ENCODE measurements around the gene TMEM43.

TMEM43 gene

DNA sequence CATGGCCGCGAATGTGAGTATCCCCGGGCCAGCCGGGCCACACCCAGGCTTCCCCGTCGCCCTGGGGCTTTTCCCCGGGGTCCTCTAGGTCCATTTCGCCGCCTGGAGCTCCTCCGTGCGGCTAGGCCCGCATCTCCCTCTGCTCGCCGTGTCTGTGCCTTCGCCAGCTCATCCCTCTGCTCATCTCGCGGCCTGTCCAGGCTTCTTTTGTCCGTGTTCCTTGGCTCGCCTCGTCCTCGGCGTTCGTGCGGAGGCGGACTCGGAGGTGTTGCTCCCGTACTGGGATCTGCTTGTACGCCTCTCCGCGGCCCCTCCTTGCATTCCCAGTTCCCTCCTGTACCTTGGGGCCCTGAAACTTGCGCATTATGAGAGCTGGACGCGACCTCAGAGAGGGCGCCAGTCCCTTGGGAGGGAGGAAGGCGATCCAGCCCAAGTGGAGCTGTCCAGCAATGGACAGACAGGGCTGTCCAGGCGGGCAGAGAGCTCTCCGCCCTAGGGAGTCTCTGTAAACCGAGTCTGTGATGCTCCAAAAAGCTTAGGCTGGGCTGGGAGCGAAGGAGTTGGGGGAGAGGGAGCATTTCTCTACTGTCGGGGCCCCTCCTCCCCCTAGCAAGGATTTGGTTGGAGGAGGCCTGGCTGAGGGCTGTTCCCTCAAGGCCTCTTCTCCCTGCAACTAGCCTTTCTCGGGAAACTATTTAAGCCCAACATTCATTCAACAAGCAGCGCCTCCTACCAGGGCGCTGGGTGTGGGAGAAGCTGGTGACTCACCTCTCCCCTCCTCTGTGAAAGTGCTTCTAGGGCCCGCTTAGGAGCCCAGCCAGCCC, 553 bp downstream of the TMEM43 start (continued):
- no peak for TF ChIP-seq ZNF654 (tag by site-specific recombination; IDR thresholded peaks at IDR 0.05; ENCODE audit: low read depth)
- TF ChIP-seq KLF1 (tag by site-specific recombination; IDR thresholded peaks at IDR 0.05): no peak
- no peak for TF ChIP-seq ZNF544 (tag by site-specific recombination; IDR thresholded peaks at IDR 0.05)
- peak; percentile 20; the same call in 1 of the 2 replicates for TF ChIP-seq ZNF24 (tag by site-specific recombination; IDR thresholded peaks at IDR 0.05)
- peak; percentile 81 for TF ChIP-seq KLF9 (tag by site-specific recombination; IDR thresholded peaks at IDR 0.05; ENCODE audit: low read depth)
- TF ChIP-seq ZBTB7A (tag by site-specific recombination; IDR thresholded peaks at IDR 0.05; ENCODE audit: low read depth): 0 out of 2 replicates have a peak, but pooled peaks have one; percentile 44
- TF ChIP-seq ZNF175 (tag by site-specific recombination; IDR thresholded peaks at IDR 0.05): no peak
- TF ChIP-seq ZNF398 (tag by site-specific recombination; IDR thresholded peaks at IDR 0.05): peak; percentile 82
- TF ChIP-seq ZNF510 (tag by site-specific recombination; IDR thresholded peaks at IDR 0.05; ENCODE audit: insufficient replicate concordance): no peak
- TF ChIP-seq, protein P1, sequence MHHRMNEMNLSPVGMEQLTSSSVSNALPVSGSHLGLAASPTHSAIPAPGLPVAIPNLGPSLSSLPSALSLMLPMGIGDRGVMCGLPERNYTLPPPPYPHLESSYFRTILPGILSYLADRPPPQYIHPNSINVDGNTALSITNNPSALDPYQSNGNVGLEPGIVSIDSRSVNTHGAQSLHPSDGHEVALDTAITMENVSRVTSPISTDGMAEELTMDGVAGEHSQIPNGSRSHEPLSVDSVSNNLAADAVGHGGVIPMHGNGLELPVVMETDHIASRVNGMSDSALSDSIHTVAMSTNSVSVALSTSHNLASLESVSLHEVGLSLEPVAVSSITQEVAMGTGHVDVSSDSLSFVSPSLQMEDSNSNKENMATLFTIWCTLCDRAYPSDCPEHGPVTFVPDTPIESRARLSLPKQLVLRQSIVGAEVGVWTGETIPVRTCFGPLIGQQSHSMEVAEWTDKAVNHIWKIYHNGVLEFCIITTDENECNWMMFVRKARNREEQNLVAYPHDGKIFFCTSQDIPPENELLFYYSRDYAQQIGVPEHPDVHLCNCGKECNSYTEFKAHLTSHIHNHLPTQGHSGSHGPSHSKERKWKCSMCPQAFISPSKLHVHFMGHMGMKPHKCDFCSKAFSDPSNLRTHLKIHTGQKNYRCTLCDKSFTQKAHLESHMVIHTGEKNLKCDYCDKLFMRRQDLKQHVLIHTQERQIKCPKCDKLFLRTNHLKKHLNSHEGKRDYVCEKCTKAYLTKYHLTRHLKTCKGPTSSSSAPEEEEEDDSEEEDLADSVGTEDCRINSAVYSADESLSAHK (tag by site-specific recombination; IDR thresholded peaks at IDR 0.05): 0 out of 2 replicates have a peak, but pooled peaks have one; percentile 53
- TF ChIP-seq ZNF513 (tag by site-specific recombination; IDR thresholded peaks at IDR 0.05): no peak
- peak; percentile 70 for TF ChIP-seq ZFHX2 (tag by site-specific recombination; conservative IDR thresholded peaks at IDR 0.05)
- TF ChIP-seq ZNF777 (tag by site-specific recombination; IDR thresholded peaks at IDR 0.05; ENCODE audit: borderline replicate concordance): 0 out of 2 replicates have a peak, but pooled peaks have one; percentile 36
- TF ChIP-seq ZNF280D (tag by site-specific recombination; IDR thresholded peaks at IDR 0.05): no peak
- no peak; the same call in 1 of the 2 replicates for TF ChIP-seq SP3 (tag by site-specific recombination; IDR thresholded peaks at IDR 0.05)
- no peak for TF ChIP-seq ZNF776 (tag by site-specific recombination; IDR thresholded peaks at IDR 0.05; ENCODE audit: borderline replicate concordance)
- no peak for TF ChIP-seq ZNF621 (tag by site-specific recombination; IDR thresholded peaks at IDR 0.05)
- peak; percentile 79 for TF ChIP-seq ZNF394 (tag by site-specific recombination; IDR thresholded peaks at IDR 0.05; ENCODE audit: borderline replicate concordance)
- TF ChIP-seq ZNF530 (tag by site-specific recombination; IDR thresholded peaks at IDR 0.05; ENCODE audit: low read depth): no peak
- TF ChIP-seq ZNF629 (tag by site-specific recombination; IDR thresholded peaks at IDR 0.05): no peak
- TF ChIP-seq EGR2 (tag by site-specific recombination; IDR thresholded peaks at IDR 0.05; ENCODE audit: low read depth): peak; percentile 28; the same call in 1 of the 2 replicates
- TF ChIP-seq ZNF626 (tag by site-specific recombination; IDR thresholded peaks at IDR 0.05): no peak
- TF ChIP-seq ZNF658 (tag by site-specific recombination; IDR thresholded peaks at IDR 0.05): no peak
- no peak for TF ChIP-seq ZNF248 (tag by site-specific recombination; IDR thresholded peaks at IDR 0.05)
- TF ChIP-seq ZNF449 (tag by site-specific recombination; IDR thresholded peaks at IDR 0.05): peak; percentile 91
- TF ChIP-seq ZNF140 (tag by site-specific recombination; IDR thresholded peaks at IDR 0.05): no peak
- TF ChIP-seq ZNF266 (tag by site-specific recombination; IDR thresholded peaks at IDR 0.05; ENCODE audit: low read depth): no peak
- TF ChIP-seq ZNF2 (tag by site-specific recombination; IDR thresholded peaks at IDR 0.05): peak; percentile 78
- TF ChIP-seq ZNF76 (tag by site-specific recombination; IDR thresholded peaks at IDR 0.05; ENCODE audit: borderline replicate concordance, low read depth): peak; percentile 7; the same call in 1 of the 2 replicates
